ENCODE data around the gene ARSJ. TPM values are rescaled to one million over a fixed set of nuclear protein-coding genes. Genes with fewer than 3 reads are reported as not detected.
A peak's percentile ranks its signal among the peaks of the same experiment; 100 is the strongest.

Gene ARSJ
- total RNA-seq, 1 donor from 2014 or later, result 8.4 TPM

GRCh38 chr4:113971706-113972360 lies 7.6 kb downstream of the ARSJ start:
- H3K27me3 ChIP-seq (ENCODE audit: low read depth), result no peaks in the 10 kb centered on the region
- no peak overlapping the region for H3K4me3 ChIP-seq
- ATAC-seq (peak; percentile 35 to 80), DNase-seq (no peak)
- intact Hi-C loops (cut with DNase I), result no loop called here
- H3K36me3 ChIP-seq, result no peaks in the 10 kb centered on the region
- no peak overlapping the region for H3K27ac ChIP-seq
- no peaks in the 10 kb centered on the region for H3K9me3 ChIP-seq
- H3K4me1 ChIP-seq, result no peaks in the 10 kb centered on the region
- no peak for TF ChIP-seq CTCF (IDR thresholded peaks at IDR 0.05)

- no peaks in the 10 kb centered on the region for H3K36me3 ChIP-seq
- H3K27ac ChIP-seq, result no peak overlapping the region
- H3K4me1 ChIP-seq, result no peaks in the 10 kb centered on the region
- no peaks in the 10 kb centered on the region for H3K27me3 ChIP-seq (ENCODE audit: low read depth)
- TF ChIP-seq CTCF (IDR thresholded peaks at IDR 0.05), result no peak
- intact Hi-C loops (cut with DNase I), result no loop called here
- ATAC-seq, result no peak
- DNase-seq, result no peak
- no peak overlapping the region for H3K4me3 ChIP-seq
- H3K9me3 ChIP-seq, result no peaks in the 10 kb centered on the region
Measured at GRCh38 chr4:113969709-113970334, 9.6 kb downstream of the ARSJ start.

GRCh38 chr4:113968473-113968872 lies 11.0 kb downstream of the ARSJ start:
- intact Hi-C loops (cut with DNase I), result no loop called here
- Histone ChIP-seq H3K27me3 (ENCODE audit: low read depth) (no peaks in the 10 kb centered on the region), H3K27ac (no peak overlapping the region), H3K9me3 (no peaks in the 10 kb centered on the region), H3K36me3 (no peaks in the 10 kb centered on the region), H3K4me3 (no peak overlapping the region), H3K4me1 (no peaks in the 10 kb centered on the region)
- DNase-seq (no peak), ATAC-seq (no peak)
- no peak for TF ChIP-seq CTCF (IDR thresholded peaks at IDR 0.05)

GRCh38 chr4:113967687-113968086 lies 11.8 kb downstream of the ARSJ start:
- Histone ChIP-seq H3K27me3 (ENCODE audit: low read depth) (no peaks in the 10 kb centered on the region), H3K27ac (no peak overlapping the region), H3K4me1 (no peaks in the 10 kb centered on the region), H3K4me3 (no peak overlapping the region), H3K36me3 (no peaks in the 10 kb centered on the region), H3K9me3 (no peaks in the 10 kb centered on the region)
- intact Hi-C loops (cut with DNase I), result no loop called here
- TF ChIP-seq CTCF (IDR thresholded peaks at IDR 0.05), result no peak
- ATAC-seq (no peak), DNase-seq (no peak)

GRCh38 chr4:113962719-113963265 lies 16.7 kb downstream of the ARSJ start:
- Histone ChIP-seq H3K27me3 (ENCODE audit: low read depth) (no peaks in the 10 kb centered on the region), H3K27ac (no peak overlapping the region), H3K4me3 (no peak overlapping the region), H3K4me1 (no peaks in the 10 kb centered on the region), H3K36me3 (no peaks in the 10 kb centered on the region), H3K9me3 (no peaks in the 10 kb centered on the region)
- TF ChIP-seq CTCF (IDR thresholded peaks at IDR 0.05), result no peak
- intact Hi-C loops (cut with DNase I), result no loop called here
- ATAC-seq (no peak), DNase-seq (no peak)

All from lower lobe of right lung (tissue), 2 donors.